ENCODE data around the gene LAMB3.

DNA sequence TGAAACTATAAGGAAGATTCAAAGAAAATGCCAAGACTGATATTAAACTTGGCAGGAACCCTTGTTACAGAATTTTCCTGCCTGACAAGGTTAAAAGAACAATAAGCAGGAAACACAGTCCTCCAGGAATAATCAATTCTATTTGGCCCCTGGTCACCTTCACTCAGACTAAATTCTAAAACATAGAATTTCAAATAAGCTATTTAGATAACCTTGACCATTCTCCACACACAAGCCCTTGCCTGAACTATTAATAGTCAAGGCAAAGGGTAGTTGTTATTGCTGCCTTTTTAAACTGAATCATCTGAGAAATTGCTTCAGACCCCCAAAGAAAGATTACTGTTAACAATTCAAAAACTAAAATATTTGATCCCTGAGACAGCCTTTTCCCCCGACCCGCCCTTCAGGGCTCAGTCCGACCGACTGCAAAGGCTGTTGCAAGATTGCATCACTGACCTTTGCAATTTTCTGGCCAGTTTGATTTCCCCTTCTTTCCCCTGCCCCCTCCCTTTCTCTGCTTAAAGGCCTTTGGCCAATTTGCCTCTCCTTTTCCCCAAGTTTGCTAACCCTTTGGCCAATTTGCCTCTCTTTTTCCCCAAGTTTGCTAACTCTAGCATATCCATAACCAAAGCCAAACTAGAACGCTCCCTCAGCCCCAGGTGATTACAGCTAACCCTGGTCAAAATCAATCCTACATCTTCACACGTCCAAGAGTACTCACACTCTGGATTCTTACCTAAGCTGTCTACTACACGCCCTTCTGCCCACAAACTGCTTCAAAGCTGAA is 21.6 kb upstream of the LAMB3 start:
- no peak for TF ChIP-seq SUZ12 (IDR thresholded peaks at IDR 0.05; ENCODE audit: extremely low read depth, insufficient read depth, insufficient read length)
- TF ChIP-seq ZNF274 (IDR thresholded peaks at IDR 0.05; ENCODE audit: low read depth, low read length): no peak
